ENCODE results near the gene IGF1R.
A peak's percentile ranks its signal among the peaks of the same experiment; 100 is the strongest.

The IGF1R gene

DNA sequence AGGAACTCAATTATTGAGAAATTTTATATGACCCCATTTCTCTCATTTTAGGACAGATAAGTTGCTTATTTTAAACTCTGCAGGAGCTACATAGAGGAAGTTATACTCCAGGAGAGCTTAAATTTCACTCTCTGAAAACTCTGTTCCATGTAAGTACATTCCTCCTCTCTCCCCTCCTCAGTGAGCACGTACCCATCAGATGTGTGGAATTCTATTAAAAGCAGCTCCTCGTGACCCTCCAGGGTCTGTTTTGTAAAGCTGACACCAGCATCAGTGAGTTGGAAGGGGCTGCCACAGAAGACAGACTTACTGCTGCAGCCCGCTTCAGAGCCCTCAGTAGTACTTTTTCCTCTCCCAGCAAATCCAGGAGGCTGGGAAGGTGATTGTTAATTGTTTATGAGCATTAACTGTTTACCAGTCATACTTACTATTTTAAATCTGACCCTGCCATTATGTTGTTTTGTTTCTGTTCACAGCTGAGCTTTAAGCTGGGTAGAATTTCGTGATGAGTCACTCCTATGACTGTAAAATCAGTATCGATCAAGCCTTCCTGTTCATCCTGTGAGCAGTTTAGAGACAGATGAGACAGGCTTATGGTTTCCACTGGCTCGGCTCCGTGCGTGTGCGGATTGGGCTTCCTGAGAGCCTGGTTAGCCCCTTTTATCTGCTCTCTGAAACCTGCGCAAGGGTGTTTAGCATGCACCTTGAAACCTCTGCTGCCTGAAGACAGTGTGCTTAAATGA, 20.4 kb downstream of the IGF1R start:
- in situ Hi-C loops (cut with MboI; ENCODE audit: low pct_unique_long_range_greater_than_20kb, low sequenced_read_pairs): no loop called here

GRCh38 chr15:98669638-98670037, 21.3 kb downstream of the IGF1R start:
- no peak for DNase-seq
- in situ Hi-C loops (cut with MboI; ENCODE audit: low pct_unique_long_range_greater_than_20kb, low sequenced_read_pairs): no loop called here

More for the DNA sequence above, 20.4 kb downstream of the IGF1R start:
- DNase-seq: peak; percentile 32

DNA sequence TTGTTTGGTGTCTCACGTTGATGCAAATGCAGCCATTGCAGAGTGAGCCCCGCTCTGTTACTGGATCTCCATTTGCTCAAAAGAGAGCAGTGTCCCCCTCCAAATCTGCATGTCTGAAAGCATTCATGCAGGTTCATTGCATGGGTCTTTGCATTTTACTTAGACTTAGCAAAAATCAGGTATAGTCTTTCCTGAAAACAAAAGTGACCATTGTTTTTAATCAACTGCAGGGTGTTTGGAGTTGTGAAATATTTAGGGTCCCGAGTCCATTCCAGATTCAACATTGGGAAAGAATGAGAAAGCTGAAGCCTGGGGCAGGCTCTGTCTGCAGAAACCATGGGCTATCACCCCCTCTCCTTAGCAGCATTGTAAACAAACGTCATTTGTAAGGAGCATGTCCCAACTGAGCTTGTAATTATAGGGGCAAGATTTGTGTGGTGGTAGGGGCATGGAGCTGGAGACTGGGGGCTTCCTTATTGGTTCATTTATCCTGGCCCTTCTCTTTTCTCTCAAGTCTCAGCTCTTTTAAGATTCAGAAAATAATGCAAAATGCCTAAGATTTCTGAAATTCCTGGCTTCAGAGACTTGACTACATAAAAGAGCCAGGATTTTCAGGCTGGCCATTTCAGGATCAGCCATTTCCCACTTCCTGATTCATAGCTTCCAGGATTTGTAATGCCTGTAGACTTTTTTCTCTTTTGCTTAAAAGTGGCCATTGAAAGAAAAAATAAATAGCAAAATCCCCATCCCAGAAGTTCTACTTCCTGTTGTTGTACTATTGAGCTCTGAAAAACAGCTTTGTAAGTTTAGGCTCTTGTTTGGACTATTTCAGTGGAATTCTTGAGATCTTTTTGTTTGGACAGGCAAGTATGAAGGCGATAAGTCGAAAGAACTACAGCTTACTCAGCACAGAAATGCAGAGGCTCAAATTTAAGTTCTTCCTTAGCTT, 23.0 kb downstream of the IGF1R start:
- in situ Hi-C loops (cut with MboI; ENCODE audit: low pct_unique_long_range_greater_than_20kb, low sequenced_read_pairs): no loop called here
- DNase-seq: no peak

GRCh38 chr15:98673133-98673532, 24.8 kb downstream of the IGF1R start:
- in situ Hi-C loops (cut with MboI; ENCODE audit: low pct_unique_long_range_greater_than_20kb, low sequenced_read_pairs): no loop called here
- no peak for DNase-seq

DNA sequence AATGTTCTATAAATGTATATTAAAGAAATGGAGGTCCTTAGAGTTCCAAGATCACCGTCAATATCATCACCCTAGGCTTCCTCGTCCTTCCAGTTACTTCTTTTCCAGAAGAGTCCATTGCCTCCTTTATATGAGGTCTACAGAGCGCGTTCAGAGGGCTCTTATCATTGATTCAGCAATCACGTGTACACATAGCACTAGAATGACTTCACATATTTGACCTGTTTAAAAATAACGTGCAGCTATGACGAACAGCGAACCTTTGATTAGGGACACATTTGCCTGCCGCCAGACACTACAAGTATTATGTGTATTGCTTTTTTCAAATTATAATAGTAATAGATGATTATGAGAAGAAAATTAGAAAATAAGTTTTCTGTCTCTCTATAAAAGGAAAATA, 26.0 kb downstream of the IGF1R start:
- in situ Hi-C loops (cut with MboI; ENCODE audit: low pct_unique_long_range_greater_than_20kb, low sequenced_read_pairs): no loop called here

DNA sequence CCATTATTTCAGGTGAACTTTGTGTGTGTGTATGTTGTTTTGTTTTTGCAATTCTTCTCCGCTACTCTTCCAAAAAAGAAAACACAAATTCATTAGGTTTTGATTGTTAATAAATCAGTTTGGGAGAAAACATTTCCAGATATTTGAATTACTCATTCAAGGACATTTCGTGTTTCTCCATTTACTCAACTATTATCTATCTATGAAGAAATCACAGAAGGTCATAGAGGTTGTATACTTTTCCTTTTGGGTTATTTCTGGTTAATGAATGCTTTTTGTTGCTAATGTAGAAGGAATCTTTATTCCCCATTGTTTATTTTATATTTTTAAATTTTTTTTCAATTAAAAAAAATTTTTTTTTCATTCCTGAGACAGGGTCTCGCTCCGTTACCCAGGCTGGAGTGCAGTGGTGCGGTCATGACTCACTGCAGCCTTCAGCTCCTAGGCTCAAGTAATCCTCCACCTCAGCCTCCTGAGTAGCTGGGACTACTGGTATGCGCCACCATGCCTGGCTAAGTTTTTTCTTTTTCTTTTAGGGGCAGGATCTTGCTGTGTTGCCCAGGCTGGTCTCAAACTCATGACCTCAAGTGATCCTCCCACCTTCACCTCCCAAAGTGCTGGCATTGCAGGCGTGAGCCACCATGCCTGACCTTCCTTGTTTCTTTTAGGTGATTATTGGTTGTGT, 28.4 kb downstream of the IGF1R start:
- no peak for DNase-seq
- in situ Hi-C loops (cut with MboI; ENCODE audit: low pct_unique_long_range_greater_than_20kb, low sequenced_read_pairs): no loop called here

More for the DNA sequence above, 26.0 kb downstream of the IGF1R start:
- DNase-seq: no peak

GRCh38 chr15:98677345-98678059, 29.2 kb downstream of the IGF1R start:
- no peak for DNase-seq
- in situ Hi-C loops (cut with MboI; ENCODE audit: low pct_unique_long_range_greater_than_20kb, low sequenced_read_pairs): no loop called here

DNA sequence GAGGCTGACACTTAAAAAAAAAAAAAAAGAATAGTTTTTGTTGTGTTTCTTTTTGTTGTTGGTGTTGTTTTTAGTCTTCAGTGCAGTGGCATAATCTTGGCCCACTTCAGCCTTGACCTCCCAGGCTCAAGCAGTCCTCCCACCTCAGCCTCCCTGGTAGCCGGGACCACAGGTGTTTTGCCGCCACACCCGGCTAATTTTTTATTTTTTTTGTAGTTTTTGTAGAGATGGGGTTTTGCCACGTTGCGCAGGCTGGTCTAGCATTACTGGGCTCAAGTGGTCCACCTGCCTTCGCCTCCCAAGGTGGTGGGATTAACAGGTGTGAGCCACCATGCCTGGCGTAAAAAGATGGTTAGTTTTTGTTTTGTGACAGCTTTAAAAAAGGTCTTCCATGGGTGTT, 30.1 kb downstream of the IGF1R start:
- no peak for DNase-seq
- in situ Hi-C loops (cut with MboI; ENCODE audit: low pct_unique_long_range_greater_than_20kb, low sequenced_read_pairs): no loop called here

GRCh38 chr15:98681061-98681460, 32.7 kb downstream of the IGF1R start:
- DNase-seq: no peak
- in situ Hi-C loops (cut with MboI; ENCODE audit: low pct_unique_long_range_greater_than_20kb, low sequenced_read_pairs): no loop called here

- in situ Hi-C loops (cut with MboI; ENCODE audit: low pct_unique_long_range_greater_than_20kb, low sequenced_read_pairs): no loop called here
- DNase-seq: no peak
These were observed 34.8 kb downstream of the IGF1R start for GRCh38 chr15:98682992-98683701.

GRCh38 chr15:98683831-98684230, 35.5 kb downstream of the IGF1R start:
- no peak for DNase-seq
- in situ Hi-C loops (cut with MboI; ENCODE audit: low pct_unique_long_range_greater_than_20kb, low sequenced_read_pairs): no loop called here

DNA sequence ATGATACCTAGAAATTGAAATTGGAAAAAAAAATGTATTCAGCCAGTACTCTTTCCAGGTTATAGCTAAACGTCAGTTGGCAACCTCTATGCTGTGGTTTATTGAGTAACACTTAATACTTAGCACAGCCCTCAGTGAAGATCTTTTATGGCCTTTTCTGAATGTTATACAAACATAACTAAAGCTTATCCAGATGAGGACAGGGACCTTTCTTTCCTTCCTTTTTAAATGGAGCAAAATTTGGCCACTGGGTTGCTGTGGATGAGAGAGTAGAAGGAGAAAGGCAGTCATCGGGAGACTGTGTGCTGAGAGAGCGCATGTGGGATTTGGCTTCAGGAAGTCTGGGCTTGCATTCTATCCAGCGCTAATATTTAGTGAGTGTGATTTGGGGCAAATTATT, 36.1 kb downstream of the IGF1R start:
- peak; percentile 52 for DNase-seq
- in situ Hi-C loops (cut with MboI; ENCODE audit: low pct_unique_long_range_greater_than_20kb, low sequenced_read_pairs): no loop called here

GRCh38 chr15:98684995-98685525, 36.7 kb downstream of the IGF1R start:
- in situ Hi-C loops (cut with MboI; ENCODE audit: low pct_unique_long_range_greater_than_20kb, low sequenced_read_pairs): no loop called here

DNA sequence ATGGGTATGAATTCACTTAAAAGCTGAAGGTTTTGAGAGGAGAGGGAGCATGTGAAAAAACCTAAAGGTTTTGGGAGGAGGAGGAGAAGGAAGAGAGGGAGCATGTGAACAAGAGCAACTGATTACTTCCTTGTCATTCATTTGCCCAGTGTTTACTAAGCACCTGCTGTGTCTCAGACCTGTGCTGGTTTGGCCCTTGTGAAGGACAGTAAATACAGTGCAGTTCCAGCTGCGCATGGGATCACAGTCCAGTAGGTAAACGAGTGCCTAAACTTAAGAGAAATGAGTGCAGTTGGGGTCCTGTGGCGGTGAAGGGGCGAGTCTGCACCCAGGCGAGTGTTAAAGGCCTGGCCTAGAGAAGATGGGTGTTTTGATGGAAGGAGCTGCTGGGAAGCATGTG, 38.6 kb downstream of the IGF1R start:
- no peak for DNase-seq
- in situ Hi-C loops (cut with MboI; ENCODE audit: low pct_unique_long_range_greater_than_20kb, low sequenced_read_pairs): no loop called here

More at GRCh38 chr15:98684995-98685525, 36.7 kb downstream of the IGF1R start:
- no peak for DNase-seq

- in situ Hi-C loops (cut with MboI; ENCODE audit: low pct_unique_long_range_greater_than_20kb, low sequenced_read_pairs): no loop called here
These were observed 41.1 kb downstream of the IGF1R start for GRCh38 chr15:98689431-98689861.

DNA sequence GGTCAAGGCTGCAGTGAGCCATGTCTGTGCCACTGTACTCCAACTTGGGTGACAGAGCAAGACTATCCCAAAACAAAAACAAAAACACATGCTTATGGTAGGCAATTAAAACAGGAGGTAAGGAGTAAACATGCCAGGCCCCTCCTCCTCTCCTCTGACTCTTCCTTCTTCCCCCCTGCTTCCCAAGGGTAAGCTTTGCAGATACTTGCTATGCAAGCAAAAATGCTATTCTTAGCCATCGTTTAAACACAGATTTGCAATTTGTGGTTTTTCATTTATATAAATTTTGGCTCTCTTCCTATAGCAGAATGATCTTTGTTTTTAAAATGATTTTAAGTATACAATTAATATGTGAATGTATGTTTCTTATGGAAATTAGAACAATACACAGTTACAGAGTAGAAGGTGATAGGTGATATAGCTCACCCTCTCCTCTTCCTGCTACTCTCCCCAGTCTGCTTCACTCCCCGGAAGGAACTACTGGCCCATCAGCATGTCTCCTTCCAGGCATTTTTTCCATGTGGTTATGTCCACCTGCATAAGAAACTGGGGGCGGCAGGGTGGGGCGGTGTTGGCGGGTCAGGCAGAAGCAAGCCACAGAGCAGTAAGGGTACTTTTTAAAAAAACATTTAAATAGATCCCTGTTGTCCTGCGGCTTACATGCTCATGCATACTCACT, 42.1 kb downstream of the IGF1R start:
- no peak for DNase-seq
- in situ Hi-C loops (cut with MboI; ENCODE audit: low pct_unique_long_range_greater_than_20kb, low sequenced_read_pairs): no loop called here

More at GRCh38 chr15:98689431-98689861, 41.1 kb downstream of the IGF1R start:
- no peak for DNase-seq

DNA sequence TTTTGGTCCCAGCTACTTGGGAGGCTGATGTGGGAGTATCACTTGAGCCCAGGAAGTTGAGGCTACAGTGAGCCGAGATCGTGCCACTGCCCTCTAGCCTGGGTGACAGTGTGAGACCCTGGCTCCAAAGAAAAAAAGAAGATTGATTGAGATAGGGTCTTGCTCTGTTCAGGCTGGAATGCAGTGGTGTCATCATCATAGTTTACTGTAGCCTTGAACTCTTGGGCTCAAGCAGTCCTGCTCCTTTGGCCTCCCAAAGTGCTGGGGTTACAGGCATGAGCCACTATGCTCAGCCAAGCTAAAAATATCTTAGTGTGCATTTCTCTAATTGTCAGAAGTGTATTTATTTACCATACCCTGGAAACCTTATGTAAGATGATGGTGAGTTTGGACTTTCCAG, 43.9 kb downstream of the IGF1R start:
- in situ Hi-C loops (cut with MboI; ENCODE audit: low pct_unique_long_range_greater_than_20kb, low sequenced_read_pairs): no loop called here
- no peak for DNase-seq

GRCh38 chr15:98694161-98694560, 45.8 kb downstream of the IGF1R start:
- no peak for DNase-seq
- in situ Hi-C loops (cut with MboI; ENCODE audit: low pct_unique_long_range_greater_than_20kb, low sequenced_read_pairs): no loop called here
